Measurements from ENCODE around the gene PPARA.

The PPARA gene

DNA sequence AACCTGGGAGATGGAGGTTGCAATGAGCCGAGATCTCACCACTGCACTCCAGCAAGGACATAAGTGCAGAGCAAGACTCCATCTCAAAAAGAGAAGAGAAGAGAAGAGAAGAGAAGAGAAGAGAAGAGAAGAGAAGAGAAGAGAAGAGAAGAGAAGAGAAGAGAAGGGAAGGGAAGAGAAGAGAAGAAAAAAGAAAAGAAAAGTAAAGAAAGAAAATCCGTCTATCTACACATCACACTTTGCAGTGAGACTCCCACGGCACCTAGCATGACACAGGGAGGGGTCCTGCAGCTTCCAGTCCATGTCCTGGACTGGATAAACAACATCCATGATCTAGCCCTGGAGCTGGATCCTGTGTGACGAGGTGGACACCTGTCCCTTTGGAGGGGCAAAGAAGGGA lies 4.0 kb upstream of the PPARA start:
- DNase-seq, result no peak

DNA sequence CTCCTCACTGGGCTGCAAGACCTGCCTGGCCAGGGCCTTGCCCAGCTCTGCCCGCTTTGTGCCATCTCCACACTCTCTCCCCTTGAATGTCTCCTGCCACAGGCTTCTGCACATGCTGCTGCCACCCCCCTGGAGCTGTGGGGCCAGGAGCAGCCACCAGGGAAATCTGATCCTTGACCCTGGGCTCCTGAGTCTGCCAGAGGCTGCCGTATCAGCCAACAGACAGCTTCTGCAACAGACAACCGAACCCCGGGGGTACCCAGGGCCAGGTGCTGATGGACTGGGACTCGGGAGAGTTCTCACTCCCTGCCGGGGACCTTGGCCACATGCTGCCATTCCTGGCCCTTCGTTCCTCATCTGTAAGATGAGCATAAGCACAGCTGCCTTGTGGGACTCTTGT lies 3.3 kb upstream of the PPARA start:
- DNase-seq, result no peak

DNA sequence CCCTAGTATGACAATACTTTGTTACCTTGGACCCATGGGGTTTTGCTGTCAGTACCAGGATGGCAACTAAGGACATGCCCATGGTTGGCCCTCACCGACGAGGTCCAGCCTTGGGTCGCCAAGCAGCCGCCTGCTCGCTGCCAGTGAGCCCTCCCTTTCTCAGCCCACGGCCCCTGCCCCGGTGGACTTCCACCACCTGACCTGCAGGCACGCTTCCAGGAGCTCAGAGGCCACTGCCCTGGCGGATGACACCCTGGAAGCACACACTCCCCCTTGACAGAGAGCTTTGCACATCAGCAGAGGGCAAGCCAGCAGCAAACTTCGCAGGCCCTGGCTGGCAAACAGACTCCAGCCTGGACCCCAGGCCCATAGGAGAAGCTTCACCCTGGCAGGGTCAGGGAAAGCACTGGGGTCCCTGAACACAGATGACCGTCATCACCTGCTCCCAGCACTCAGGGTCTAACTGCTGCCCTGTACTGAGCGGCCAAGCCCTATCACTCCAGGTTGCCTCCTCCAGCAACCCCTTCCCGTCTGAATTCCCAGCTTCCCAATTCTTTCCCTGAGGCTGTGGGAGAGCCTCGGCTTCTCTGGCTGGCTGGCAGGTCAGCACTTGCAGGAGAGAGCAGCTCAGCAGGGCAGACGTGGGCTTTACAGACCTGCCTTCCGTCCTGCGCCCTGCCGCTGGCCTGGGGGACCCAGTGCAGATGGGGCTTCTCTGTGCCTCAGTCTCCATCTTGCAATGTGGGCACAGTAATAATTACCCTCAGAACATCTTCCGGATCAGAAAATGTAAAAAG lies 2.7 kb upstream of the PPARA start:
- no peak for DNase-seq

- no peak for DNase-seq
These were observed 2.0 kb upstream of the PPARA start for GRCh38 chr22:46148336-46148735.

GRCh38 chr22:46148816-46149511 lies 1.4 kb upstream of the PPARA start:
- DNase-seq, result no peak

DNA sequence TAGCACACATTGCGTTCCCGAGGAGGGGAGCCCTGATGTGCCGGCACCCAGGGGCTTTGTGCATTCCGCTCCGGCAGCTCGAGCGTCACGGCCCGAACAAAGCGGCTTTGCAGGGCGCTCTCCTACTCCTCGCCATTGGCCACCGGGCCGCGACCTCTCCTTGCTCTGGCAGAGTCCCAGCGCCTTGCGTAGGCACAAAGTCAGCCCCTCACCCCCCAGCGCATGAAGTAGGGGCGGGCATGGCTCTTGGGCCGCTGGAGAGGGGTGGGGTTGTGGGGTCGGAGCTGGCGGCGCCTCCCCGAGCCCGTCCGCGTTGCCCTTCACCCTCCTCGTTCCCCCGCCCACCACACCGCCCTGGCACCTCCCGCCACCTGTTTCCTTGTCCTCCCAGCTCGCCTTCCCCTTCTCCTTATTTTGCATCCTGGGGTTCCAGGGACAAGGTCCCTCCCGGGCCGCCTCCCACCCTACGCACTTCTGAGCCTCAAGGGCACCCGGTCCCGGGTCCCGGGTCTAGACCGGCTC lies 753 bp upstream of the PPARA start:
- peak; percentile 41 for DNase-seq

- peak; percentile 65 for DNase-seq
These were observed 540 bp downstream of the PPARA start for GRCh38 chr22:46150655-46151477.

DNA sequence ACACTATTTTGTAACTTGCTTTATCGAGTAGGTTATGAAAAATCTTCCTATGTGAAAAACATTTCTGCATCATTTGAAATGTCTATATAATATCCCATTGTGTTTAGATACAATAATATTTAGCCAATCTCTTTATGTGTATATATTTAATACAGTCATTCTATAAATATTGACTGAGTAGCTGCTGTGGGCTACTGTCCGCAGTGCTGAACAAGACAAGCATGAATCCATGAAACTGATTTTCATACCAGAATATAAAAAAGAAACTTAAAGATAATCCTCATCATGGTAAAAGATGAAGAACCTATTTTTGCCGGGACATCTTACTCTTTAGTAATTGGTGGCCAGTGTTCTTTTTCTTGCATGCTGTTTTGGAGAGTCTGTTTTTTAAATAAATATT lies 3.6 kb downstream of the PPARA start:
- no peak for DNase-seq

- no peak for DNase-seq
These were observed 5.7 kb downstream of the PPARA start for GRCh38 chr22:46156031-46156430.

- DNase-seq, result no peak
These were observed 8.0 kb downstream of the PPARA start for GRCh38 chr22:46158283-46158682.

- DNase-seq, result no peak
These were observed 8.9 kb downstream of the PPARA start for GRCh38 chr22:46159212-46159611.

- DNase-seq, result no peak
These were observed 9.5 kb downstream of the PPARA start for GRCh38 chr22:46159777-46160176.

DNA sequence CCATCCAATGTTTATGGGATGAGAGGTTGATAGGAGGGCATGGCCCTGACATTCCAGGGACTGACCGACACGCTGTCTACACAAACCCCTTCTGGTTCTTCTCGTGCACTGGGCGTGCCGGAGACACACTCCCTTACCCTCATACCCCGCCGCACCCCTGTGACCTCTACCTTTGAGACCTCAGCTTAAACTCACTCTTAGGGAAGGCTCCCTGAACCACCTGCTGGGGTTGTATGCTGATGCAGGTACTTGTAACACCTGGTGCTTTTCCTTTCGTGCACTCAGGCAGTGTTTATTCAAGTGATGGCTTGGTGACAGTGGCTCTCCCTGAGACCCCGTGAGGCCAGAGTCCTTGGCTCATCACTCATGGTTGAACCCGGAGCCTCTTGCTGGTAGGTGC lies 12.0 kb downstream of the PPARA start:
- DNase-seq, result no peak

DNA sequence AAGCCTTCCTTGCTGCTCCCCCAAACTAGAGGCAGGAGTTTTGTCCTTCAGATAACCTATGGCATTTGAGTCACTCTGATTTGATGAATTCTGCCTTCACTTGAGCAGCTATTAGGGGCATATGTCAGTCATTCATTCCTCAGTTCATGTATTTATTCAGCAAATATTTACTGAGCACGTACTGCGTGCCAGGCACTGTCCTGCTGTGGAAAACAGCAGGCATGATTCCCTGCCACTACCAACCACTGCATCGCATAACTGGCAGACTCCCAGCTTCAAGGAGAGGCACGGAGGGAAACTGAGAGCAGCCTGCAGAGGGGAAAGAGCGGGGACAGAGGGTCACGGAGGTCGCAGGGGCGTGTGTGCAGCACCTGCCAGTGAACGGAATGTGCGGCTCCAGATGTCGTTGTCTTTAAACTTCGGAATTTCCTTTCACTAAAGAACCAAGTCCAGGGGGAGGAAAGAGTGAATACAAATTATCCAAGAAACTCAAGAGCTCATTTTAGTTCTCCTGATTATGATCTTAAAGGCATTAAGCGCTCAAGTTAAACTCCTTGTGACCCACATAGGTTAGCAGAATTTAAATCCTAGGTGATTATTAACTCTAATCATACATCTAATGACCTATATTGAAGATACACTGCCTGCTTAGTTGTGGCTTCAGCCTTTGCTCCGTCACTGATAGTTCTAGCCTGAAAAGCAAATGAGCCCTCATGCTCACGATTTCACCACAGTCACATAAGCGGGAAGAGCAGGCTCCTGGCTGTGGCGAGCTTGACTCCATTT lies 12.6 kb downstream of the PPARA start:
- DNase-seq, result no peak

DNA sequence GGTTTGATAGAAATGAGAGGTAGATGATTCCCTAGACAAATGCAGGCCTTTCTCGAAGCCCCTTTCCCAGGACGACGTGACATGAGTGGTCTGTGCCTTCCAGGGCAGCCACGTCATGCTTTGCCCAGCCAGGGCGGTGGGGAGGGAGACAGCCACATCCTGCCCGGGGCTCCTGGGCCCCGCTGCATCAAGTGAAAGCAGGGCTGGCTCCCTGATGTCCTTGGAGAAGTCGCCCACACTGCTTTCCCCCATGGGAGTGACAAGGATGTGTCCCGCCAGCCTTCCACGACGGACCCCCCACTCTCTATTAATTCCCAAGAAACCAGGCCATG lies 13.2 kb downstream of the PPARA start:
- no peak for DNase-seq

DNA sequence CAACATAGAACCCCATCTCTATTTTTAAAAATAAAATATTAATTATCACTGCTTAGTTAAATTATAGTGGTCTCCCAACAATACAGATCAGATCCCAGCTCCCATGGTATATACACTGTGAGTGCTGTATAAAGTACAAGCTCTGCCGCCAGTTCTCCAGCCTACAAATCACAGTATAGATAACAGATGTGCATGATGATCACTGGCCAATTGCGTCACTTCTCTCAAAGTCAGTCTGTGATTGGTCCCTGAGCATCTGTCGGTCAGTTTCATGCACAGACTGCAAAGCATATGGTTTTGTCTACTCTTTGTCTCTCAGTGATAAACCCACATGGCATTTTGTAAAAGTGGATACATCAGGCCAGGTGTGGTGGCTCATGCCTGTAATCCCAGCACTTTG lies 15.7 kb downstream of the PPARA start:
- no peak for DNase-seq

DNA sequence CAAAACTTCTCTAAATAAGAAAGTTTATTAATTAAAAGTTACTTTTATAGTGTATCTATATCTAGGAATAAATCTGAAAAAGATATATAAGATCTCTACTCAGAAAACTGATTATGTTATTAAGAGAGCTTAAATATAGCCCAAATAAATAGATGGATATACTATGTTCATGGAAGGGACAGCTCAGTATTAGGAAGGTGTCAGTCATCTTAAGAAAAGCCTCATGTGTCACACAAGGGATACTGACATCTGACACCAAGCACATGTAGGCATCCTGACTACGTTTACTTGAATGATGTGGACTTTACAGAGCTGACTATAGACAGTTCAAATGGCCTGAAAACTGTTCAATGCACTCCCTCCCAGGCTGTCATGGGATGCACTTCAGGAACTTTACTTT lies 19.3 kb downstream of the PPARA start:
- DNase-seq, result no peak

GRCh38 chr22:46171940-46172339 lies 21.6 kb downstream of the PPARA start:
- no peak for DNase-seq

- DNase-seq, result no peak
These were observed 22.3 kb downstream of the PPARA start for GRCh38 chr22:46172522-46173110.

DNA sequence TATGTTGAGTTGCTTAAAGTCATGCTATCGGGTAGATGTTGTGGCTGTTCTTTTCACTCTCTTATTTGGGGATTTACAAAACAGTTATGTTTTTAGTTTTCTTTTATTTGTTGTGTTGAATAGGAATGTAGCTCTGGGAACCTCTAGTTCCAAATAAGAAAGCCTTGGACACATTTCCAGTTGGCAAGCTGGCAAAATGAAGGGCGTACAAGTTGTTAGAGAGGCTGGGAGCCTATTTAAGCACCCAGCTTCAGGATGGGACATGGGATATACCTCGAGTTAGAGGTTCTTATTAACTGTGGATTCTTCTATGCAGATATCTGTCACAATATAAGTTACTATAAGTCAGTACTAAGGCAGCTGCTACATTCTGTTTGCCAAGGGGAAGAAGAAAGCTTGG lies 22.8 kb downstream of the PPARA start:
- no peak for DNase-seq

DNA sequence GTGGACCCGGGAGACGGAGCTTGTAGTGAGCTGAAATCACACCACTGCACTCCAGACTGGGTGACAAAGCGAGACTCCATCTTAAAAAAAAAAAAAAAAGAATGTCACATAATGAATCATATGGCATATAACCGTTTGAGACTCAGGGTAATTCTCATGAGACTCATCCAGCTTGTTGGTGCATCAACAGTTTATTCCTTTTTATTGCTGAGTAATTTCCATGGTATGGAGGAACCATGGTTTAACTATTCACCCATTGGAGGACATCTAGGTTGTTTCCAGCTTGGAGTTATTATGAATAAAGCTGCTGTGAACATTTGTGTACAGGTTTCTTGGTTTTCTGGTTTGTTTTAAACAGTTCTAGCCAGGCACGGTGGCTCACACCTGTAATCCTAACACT lies 25.3 kb downstream of the PPARA start:
- DNase-seq, result no peak

- DNase-seq, result no peak
These were observed 26.2 kb downstream of the PPARA start for GRCh38 chr22:46176508-46177003.

Measured in activated CD4-positive, alpha-beta T cell treated with anti-CD3 and anti-CD28 coated beads for 48 hours (primary cell).